GM12873 (cell line): ENCODE results near the gene IQGAP3.

Experiments
- TF ChIP-seq, protein P1 (sequence below): IDR thresholded peaks from 2 replicates; pipeline ENCODE4 v1.5.1; 2012; ENCODE audit warnings: low read depth, mild to moderate bottlenecking, moderate library complexity, low read length, control low read depth; ENCODE audit not compliant: insufficient read depth; ENCODE audit errors: missing control alignments

The IQGAP3 gene

DNA sequence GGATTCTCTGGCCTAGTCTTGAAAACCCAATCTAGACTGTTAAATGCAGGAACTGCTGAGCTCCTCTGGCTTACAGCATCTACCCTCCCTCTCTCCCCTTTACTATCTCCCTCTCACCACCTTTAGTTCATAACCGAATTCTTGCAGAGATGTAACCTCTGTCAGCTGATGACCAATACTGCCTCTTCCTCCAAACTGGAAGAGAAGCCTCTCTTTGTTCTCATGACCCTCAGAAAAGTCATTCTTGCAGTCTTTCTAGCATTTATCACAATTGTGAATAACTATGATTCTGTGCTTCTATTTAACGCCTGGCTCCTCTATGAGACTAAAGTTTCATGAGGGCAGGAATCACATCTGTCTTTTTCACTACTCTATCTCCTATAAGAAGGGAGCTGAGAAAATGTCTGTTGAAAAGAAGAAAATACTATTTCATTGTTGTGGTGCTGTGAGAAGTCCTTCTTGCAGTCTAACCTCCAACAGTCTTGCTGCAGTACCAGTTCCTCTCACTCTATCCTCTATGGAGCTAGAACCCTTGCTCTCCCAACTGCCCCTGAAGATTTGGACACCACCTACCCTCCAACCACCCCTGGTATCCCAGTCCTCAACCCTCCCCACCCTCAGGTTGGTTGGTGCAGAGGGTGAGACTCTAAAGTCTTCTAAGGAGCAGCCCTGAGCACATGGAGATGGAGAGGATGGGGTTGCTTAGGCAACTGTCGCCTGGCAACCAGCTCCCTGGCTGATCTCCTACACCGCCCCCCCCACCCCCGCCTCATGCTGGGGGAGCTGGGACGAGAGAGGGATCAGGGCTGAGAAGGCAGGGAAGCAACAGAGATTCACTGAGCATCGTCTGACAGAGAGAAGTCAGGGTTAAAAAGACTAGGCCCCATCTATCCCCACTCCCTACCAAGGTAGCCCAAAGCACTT, 85.7 kb downstream of the IQGAP3 start:
- TF ChIP-seq, protein P1, sequence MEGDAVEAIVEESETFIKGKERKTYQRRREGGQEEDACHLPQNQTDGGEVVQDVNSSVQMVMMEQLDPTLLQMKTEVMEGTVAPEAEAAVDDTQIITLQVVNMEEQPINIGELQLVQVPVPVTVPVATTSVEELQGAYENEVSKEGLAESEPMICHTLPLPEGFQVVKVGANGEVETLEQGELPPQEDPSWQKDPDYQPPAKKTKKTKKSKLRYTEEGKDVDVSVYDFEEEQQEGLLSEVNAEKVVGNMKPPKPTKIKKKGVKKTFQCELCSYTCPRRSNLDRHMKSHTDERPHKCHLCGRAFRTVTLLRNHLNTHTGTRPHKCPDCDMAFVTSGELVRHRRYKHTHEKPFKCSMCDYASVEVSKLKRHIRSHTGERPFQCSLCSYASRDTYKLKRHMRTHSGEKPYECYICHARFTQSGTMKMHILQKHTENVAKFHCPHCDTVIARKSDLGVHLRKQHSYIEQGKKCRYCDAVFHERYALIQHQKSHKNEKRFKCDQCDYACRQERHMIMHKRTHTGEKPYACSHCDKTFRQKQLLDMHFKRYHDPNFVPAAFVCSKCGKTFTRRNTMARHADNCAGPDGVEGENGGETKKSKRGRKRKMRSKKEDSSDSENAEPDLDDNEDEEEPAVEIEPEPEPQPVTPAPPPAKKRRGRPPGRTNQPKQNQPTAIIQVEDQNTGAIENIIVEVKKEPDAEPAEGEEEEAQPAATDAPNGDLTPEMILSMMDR = no peak

DNA sequence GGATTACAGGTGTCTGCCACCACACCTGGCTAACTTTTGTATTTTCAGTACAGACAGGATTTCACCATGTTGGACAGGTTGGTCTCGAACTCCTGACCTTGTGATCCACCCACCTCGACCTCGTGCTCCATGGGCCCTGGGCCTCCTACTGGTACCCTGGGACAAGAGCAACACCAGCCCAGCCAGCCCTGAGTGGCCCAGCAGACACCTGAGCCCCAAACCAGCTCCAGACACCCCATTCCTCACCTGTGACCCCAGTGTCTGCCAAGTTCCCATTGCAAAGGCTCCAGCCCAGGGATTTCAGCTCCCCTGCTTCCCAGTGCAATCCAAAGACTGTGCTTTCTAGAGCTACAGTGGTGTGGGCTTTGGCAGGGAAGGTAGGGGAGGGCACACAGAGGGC, 86.4 kb downstream of the IQGAP3 start:
- TF ChIP-seq, protein P1 = no peak

DNA sequence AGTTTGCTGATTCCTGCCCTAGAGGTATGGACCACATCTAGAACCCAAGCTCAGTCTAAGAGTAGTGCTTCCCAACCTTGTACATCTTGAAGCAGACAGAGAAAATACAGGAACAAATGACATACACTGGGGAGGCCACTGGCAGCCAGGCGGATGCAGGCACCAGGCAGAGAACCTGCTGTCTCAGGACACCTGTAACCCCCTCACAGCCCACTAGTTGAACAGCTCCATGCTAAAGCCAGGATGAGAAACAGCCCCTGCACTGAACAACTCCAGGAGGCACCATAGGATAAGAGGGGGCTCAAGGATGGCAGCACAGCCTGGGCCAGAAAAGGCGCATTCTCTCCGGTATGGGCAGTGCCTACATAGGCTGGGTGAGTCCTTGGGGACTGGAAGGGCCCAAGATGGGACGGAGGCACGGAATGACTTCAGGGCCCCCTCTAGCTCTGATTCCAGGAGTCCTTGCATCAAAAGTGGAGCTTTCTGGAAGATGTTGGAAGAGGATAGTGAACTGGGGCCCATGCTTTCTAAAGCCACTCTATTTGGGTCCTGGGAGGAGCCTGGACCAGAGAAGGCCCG, 87.8 kb downstream of the IQGAP3 start:
- TF ChIP-seq, protein P1 = no peak

DNA sequence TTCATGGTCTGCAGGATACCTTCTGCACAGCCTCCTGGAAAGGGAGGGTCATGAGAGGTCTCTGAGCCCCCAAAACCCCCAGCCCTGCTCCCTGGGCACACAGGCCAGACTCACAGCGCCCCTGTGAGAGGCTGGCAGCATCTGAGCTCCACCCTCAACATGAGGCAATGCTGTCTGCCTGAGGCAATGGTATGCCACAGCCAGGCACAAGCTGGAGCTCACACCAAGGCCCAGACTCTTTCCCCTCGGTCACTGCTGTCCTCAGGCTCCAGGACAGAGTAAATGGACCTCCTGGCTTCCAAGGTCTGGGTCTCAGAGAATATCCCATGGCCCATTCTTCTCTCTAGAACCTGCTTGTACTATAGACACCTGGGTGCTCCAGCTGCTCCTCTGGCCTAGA, 89.0 kb downstream of the IQGAP3 start:
- TF ChIP-seq, protein P1 = no peak

DNA sequence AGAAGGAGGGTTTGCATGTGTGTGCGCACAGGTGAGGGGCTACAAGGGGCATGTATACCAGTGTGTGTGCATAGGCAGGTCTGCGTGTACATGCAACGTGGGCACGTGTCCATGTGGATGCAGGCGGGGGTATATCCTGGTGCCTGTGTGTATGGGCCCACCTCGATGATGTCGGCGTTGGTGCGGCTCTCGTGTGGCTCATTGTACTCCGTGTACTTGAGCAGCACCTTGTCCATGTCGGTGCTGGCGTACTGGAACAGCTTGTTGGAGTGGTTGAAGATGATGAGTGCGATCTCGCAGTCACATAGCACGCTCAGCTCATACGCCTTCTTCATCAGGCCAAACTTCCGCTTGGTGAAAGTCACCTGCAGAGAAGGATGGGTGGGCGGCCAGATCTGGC, 90.1 kb downstream of the IQGAP3 start:
- TF ChIP-seq, protein P1 = no peak

DNA sequence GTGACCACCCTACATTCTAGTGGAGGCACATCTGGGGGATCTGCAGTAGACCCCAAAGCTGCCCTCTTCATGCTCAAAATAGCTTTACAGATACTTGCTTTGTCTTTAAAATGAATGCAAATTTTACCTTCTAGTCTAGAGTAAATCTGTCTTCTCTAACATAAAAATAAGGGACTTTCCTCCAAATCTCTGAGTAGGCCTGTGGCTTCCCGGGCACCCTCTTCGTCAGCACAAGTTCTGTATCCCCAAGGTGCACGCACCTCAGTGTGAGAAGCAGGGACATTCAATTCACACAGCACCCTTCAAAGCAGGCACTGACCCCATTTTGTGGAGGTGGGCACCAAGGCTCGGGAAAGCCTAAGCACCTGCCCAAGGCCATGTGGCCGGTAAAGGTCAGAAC, 90.8 kb downstream of the IQGAP3 start:
- TF ChIP-seq, protein P1 = no peak

DNA sequence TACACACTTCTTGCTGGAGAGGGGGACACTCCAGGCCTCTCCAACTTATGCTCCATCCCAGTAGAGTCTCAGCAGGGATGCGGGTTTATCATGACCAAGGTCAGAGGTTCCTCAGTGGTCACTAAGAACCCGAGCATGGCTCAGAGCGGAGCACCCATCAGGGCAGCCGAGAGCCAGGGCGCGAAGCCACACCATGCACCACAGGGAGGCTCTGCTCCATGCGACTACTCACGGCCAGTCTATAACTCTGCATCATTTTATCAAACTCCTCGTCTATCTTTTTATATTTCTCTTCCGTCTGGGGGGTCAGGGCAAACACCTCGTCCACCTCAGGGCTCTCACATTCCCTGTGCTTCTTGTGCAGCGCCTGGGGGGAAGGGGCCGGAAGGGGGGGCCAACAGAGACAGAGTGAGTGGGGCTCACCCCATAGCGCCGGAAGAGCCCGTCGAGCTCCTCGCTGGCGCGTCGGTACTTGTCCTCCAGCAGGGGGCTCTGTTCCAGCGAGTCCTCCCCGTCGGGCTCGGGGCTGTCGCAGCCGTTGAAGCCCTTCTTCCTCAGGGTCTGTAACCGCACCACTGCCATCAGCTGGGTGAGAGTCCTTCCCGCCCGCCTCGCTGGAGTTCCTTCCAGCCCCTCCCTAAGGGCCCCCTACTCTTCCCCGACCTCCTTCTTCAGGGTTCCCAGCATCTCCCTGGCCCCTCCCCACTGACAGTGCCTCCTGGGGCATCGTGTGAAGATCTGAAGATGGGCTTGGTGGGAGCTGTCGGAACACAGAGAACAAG, 91.8 kb downstream of the IQGAP3 start:
- TF ChIP-seq, protein P1 = peak; percentile 92
